Body of pancreas (tissue), 4 donors: Measurements from ENCODE around the gene TFAP2D.

ENCODE experiments used
- CTCF ChIP-seq, 7 experiments: fragments of 450-650 bp in 4 of 7; fragments of 200-600 bp in 3 of 7; sonication (generic) in 3 of 7; IDR thresholded peaks; one replicate each; pipeline ENCODE4 v1.5.1; 2016 to 2019; ENCODE audit warnings: antibody characterized with exemption in 7 of 7
- POLR2A ChIP-seq, 3 donors: fragments of 450-650 bp; IDR thresholded peaks; one replicate each; pipeline ENCODE4 v1.6.1; 2016; ENCODE audit warnings: antibody characterized with exemption in 3 of 3, mild to moderate bottlenecking in 2 of 3

GRCh38 chr6:50791900-50792508 is 78.7 kb downstream of the TFAP2D start:
- TF ChIP-seq CTCF (IDR thresholded peaks at IDR 0.05): peak; percentile 37 to 71 (median 57)
- no peak for TF ChIP-seq POLR2A (IDR thresholded peaks at IDR 0.05)
